T1000 (cell line): Measurements from ENCODE around the gene SUMF1.
"Not testable (repeated sequence)": the region's sequence is repeated elsewhere in the genome, so short reads cannot be mapped to it uniquely, and the experiment has no call there.

Experiments
- DNase-seq: peaks from one replicate; lab custom pipeline; 2025; ENCODE audit warnings: mixed read lengths; lab: John Stamatoyannopoulos, UW

SUMF1 gene

GRCh38 chr3:4335840-4336562 lies 131.1 kb downstream of the SUMF1 start:
- DNase-seq: no peak

- no peak for DNase-seq
Measured at GRCh38 chr3:4334548-4334947, 132.5 kb downstream of the SUMF1 start.

GRCh38 chr3:4332991-4333390 lies 134.1 kb downstream of the SUMF1 start:
- no peak for DNase-seq

- DNase-seq: no peak
Measured at GRCh38 chr3:4332574-4332973, 134.5 kb downstream of the SUMF1 start.

GRCh38 chr3:4332111-4332510 lies 135.0 kb downstream of the SUMF1 start:
- no peak for DNase-seq

GRCh38 chr3:4329806-4330205 lies 137.3 kb downstream of the SUMF1 start:
- DNase-seq: not testable (repeated sequence)

- no peak for DNase-seq
Measured at GRCh38 chr3:4326868-4327267, 140.2 kb downstream of the SUMF1 start.

GRCh38 chr3:4323246-4324027 lies 143.6 kb downstream of the SUMF1 start:
- no peak for DNase-seq

- no peak for DNase-seq
Measured at GRCh38 chr3:4322635-4323034, 144.4 kb downstream of the SUMF1 start.

GRCh38 chr3:4321732-4322131 lies 145.3 kb downstream of the SUMF1 start:
- no peak for DNase-seq

GRCh38 chr3:4320096-4320911 lies 146.8 kb downstream of the SUMF1 start:
- DNase-seq: no peak

GRCh38 chr3:4314688-4315087 lies 152.4 kb downstream of the SUMF1 start:
- no peak for DNase-seq

- DNase-seq: no peak
Measured at GRCh38 chr3:4313606-4314293, 153.3 kb downstream of the SUMF1 start.

- no peak for DNase-seq
Measured at GRCh38 chr3:4311496-4311895, 155.6 kb downstream of the SUMF1 start.
